Keratinocyte (primary cell): Measurements from ENCODE around the gene CACNB2.

Source experiments
- CTCF ChIP-seq, 3 experiments: IDR thresholded peaks in 1 of 3; conservative IDR thresholded peaks in 1 of 3; optimal IDR thresholded peaks in 1 of 3; 2 replicates in 2 of 3; 3 replicates in 1 of 3; pipeline versions ENCODE3 to v1.5.1; 2011; ENCODE audit warnings: low read length in 3 of 3, mild to moderate bottlenecking in 3 of 3, moderate library complexity in 2 of 3, control low read depth in 1 of 3, inconsistent platforms in 1 of 3; ENCODE audit not compliant: insufficient read depth in 2 of 3; ENCODE audit errors: extremely low read depth in 1 of 3
- EZH2 ChIP-seq: IDR thresholded peaks from one replicate; pipeline ENCODE4 v1.6.1; 2012; ENCODE audit warnings: inconsistent platforms, mild to moderate bottlenecking, low read length, moderate library complexity

- TF ChIP-seq CTCF (optimal IDR thresholded peaks at IDR 0.05 in 1 of 3, IDR thresholded peaks at IDR 0.05 in 1 of 3, conservative IDR thresholded peaks at IDR 0.05 in 1 of 3; ENCODE audit: extremely low read depth in 1 of 3, insufficient read depth in 2 of 3, low read length in 3 of 3) (no peak), EZH2 (no peak)
These were observed 219.6 kb downstream of the CACNB2 start for GRCh38 chr10:18359812-18360211.
